Stimulated activated naive CD4-positive, alpha-beta T cell (primary cell): ENCODE data around the gene PMF1.

ENCODE experiments used
- DNase-seq, 6 experiments: peaks; one replicate each; lab custom pipeline; 2025; lab: John Stamatoyannopoulos, UW

Gene PMF1

DNA sequence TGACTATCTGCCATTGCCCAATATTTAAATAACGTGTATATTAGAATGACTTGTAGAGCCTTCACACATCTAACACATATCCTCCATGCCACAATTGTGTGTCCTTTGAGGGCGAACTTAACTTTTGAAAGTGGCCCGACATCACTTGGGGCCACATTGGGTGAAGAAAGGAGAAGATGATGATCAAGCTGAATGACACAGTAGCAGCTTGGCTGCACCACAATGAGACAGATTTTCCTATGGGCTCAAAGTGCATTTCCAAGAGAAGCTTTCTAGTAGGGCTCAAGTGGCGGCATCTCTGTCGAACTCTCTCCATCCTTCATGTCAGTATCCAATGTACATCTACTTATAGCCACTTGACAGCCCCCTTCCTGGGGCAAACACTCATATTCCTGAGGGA, 25.4 kb downstream of the PMF1 start:
- DNase-seq = no peak

DNA sequence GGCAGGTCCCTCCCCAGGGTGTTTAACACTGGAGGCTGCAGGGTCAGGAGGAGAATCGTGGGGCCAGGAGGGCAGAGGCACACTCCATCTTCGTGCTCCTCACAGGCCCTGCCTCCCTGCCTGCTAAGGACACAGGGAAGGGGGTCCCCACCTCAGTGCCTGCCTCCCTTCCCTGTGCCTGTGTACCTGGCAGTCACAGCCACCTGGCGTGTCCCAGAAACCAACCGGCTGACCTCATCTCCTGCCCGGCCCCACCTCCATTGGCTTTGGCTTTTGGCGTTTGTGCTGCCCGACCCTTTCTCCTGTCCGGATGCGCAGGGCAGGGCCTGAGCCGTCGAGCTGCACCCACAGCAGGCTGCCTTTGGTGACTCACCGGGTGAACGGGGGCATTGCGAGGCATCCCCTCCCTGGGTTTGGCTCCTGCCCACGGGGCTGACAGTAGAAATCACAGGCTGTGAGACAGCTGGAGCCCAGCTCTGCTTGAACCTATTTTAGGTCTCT, 28.6 kb downstream of the PMF1 start:
- DNase-seq = no peak

GRCh38 chr1:156241926-156242325, 29.1 kb downstream of the PMF1 start, which contains the start of gene BGLAP:
BGLAP (plus strand) TSS chr1:156242184; CDS start chr1:156242232, 48 bp downstream.
- DNase-seq = no peak

GRCh38 chr1:156242738-156243137, 29.9 kb downstream of the PMF1 start:
- no peak for DNase-seq

GRCh38 chr1:156244126-156244525, 31.3 kb downstream of the PMF1 start:
- DNase-seq = no peak

GRCh38 chr1:156244712-156245111, 31.9 kb downstream of the PMF1 start:
- no peak for DNase-seq

GRCh38 chr1:156245451-156246232, 32.8 kb downstream of the PMF1 start:
- DNase-seq = peak in 3 of 6 experiments; percentile 20 to 50 (median 23)

DNA sequence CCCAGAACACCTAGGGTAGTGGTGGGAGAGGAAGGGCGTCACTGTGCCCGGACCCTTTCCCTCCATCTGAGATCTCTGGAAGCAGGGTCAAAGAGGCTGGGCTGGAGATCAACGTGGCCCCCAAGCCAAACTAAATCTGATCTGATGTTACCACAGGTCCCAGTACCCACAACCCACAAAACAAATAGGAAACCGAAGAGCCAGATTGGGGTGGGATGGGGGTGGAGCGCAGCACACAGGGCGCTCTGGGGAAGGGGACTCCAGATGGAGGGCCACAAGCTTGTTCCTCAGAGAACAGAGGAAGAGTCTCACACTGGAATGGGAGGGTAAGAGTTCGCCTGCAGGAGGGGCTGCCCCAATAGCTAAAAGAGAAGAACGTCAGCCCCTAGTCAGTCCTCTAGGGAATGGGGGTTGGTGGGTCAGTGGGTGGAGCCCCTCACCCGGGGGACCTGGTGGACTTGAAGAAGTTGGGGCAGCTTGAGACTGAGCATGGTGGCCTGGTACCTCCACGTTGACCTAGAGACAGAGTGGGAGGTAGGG, 33.5 kb downstream of the PMF1 start:
- DNase-seq = no peak

DNA sequence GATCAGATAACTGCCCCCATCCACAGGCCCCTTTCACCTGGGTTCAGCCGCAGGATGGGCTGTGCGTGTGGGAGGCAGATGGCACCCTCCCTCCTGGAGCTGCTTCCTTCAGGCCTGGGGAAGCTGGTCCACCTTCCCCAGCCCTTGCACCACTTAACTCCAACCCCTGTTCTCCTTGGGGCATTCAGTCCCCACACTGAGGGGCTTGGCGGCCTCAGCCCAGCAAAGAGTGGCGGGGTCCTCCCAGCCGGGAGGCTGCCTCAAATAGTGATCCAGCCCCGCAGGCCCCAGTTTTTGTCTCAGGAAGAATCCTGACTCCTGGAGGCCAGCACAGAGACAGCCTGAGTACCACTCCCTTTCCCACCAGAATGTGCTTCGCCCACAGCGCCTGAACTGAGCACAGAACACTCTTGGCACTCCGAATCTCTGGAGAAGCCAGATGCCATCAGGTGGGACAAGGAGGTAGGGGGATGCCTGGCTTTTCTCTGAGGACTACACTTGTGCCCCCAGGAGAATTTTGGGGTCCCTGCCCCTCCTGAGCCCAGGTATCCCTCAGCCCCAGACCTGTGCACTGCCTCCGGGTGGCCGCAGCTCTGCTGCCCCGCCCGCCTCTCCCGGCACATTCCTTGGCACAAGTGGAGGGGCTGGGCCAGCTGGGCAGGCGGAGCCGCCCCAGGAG, 34.1 kb downstream of the PMF1 start:
- DNase-seq = no peak

DNA sequence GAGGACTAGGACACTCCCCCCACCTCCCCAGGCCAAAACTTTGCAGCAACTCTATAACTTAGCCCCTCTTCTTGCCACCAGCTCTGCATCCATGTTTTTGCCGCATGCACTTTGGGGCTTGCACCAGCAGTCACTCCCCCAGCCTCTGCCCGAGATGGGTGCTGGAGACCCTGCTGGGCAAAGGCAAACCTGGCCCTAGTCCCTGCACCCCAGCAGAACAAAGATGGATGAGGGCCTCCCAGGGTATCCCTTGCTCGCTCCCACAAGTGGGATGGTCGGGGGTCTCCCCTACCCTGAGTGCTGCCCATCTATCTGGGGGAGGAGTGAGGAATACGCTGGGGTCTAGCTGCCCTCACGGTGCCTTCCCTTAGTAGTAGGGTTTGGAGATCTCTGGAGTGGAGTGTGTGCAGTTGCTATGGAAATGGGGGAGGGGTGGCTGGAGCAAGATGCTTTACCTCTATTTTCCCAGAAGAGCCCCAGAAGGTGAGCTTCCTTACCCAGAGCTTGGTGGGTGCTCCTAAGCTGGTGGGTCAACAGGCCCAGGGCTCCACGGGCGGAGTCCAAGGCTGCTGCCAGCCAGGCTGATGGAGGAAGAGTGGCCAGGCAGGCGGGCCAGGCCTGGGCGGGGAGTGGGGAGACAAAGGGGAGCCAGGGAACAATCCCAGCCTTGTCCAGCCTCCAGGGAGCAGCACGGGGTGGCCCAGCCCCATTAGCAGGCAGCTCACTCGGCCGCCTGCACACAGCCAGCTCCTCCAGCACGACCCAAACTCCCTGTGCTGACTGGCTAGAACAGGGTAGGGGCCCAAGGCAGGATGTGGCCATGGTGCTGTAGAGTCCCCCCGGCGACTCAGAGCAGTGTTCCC, 34.9 kb downstream of the PMF1 start, which contains the start of gene PAQR6:
PAQR6 (minus strand) TSS at position 597 of the 863 bp plus-strand sequence. CDS start 1,325 bp downstream, outside the sequence.
- no peak for DNase-seq

GRCh38 chr1:156248323-156248683, 35.5 kb downstream of the PMF1 start:
- DNase-seq = no peak

DNA sequence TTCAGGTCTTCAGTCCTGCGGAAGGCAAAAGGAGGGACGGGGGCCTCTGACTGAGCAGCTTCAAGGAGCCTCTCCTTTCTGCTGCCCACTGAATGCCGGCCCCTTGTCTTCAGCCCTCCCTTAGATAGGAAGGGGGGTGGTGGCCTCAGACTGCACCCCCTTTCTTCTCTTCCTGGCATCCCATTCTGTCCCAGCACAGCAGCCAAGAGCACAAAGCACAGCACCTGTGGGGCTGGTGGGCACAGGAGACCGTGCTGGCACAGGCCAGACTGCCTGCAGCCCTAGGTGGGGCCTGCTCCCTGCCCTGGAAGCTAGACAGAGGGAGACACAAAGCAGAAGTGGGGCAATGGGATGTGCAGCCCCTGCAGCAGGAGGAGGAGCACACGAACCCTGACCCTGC, 36.8 kb downstream of the PMF1 start:
- DNase-seq = no peak

DNA sequence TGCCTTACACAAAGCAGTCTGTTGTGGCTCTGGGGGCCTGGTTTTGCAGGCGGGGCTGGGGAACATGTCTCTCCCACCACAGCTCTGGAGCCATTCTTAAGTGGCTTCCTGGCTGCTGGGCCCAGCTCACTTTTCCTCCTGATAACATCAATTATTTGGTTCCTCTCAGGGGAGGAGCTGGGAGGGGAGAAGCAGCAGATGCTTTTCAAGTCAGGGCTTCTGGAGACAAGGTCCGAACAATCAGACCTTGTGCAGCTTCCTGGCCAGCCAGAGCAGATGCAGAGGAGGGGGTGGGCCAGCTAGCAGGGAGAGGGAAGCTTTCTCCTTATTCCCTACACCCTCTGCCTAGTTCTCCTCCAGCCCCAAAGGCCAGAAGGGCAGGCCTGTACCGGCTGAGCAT, 38.7 kb downstream of the PMF1 start:
- DNase-seq = no peak

DNA sequence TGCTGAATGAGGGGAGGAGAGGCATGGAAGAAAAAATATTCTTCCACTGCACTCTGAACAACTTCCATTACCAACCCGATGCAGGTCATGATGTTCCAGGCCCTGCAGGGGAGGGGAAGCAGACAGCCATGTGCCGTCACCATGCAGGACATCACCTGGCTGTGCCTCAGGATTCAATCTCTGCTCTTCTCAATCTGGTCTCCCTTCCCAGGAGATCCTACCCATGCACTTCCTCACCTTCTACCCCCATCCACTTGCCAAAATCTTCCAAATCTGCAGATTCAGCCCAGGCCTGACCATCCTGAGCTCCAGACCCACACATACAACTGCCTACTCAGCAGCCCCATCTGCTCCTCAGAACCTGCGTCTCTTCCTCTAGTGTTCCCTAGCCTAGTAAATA, 40.8 kb downstream of the PMF1 start:
- DNase-seq = no peak

GRCh38 chr1:156257711-156258110, 44.9 kb downstream of the PMF1 start:
- no peak for DNase-seq

DNA sequence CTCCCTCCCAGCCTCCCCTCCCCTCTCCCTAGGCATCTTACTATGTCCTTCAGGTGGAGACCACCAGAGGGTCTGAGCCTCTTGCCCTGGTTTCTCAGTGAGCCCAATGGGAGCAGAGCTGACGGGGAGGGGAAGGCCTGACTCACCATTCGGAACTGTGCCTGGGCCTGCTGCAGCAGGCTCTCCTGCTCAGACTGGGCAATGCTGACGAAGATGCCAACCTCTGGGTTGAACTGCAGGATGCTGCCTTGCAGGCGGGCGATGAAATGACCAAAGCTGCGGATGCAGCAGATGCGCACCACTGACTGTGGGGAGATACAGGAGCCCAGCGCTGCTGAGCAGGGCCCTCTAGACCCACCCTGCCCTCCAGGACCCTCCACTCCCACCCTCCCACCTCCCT, 46.1 kb downstream of the PMF1 start:
- no peak for DNase-seq

- DNase-seq = no peak
These were observed 47.0 kb downstream of the PMF1 start for GRCh38 chr1:156259805-156260204.

GRCh38 chr1:156260896-156261295, 48.1 kb downstream of the PMF1 start:
- DNase-seq = no peak

DNA sequence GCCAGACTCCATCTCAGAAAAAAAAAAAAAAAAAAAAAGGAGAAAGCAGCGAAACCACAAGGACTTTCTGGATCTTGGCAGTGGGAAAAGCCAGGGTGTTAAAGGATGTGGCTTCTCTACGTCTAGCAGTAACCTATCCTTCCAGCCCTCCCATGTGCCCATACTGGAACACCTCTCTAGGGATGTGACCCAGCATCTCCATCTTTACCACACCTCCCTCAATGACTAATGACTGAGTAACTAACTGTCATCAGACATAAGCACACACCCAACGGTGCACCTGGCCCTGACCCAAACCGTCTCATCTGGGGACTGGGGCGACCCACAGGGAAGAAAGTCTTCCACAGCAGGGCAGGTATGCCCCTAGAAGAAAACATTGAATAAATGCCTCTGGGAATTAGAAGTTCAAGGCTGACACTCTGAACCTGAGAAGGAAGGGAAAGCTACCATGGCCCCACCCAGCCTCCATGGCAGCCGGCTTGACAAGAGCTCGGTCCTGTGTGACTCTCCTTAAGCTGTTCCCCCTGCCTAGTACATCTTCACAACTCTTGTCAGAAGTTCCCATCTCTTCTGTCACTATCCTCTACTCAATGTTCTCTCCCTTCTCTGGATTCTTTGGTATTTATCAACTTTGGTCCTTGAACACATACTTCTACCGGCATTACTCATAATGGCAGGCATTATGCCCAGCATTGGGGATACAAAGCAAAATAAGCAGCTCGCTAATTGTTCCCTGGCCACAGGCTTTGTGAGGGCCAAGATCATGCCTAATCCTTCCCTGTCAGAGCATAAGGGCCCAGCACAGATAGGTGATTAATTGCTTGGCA, 49.9 kb downstream of the PMF1 start:
- DNase-seq = no peak

DNA sequence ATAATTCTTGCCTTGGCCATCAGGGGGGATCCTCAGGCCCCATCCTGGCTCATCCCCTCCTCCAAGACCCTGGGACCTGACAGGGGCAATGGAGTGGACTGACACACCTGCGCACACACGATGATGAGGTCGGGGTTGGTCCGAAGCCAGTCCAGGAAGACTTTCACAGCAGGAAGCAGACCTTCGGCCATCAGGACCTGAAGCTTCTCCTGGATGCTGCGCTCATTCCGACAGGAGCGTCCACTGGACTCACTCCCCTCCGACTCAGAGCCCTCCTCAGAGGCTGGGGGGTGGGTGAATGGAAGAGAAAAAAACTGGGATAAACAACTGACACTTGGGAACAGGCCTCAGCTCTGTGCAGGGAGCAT, 50.5 kb downstream of the PMF1 start:
- no peak for DNase-seq

- no peak for DNase-seq
These were observed 53.2 kb downstream of the PMF1 start for GRCh38 chr1:156266051-156266450.
